Measurements from ENCODE around the gene ENTPD7. TPM values are rescaled to one million over a fixed set of nuclear protein-coding genes. Genes with fewer than 3 reads are reported as not detected.
A peak's percentile ranks its signal among the peaks of the same experiment; 100 is the strongest.
"Not testable (repeated sequence)": the region's sequence is repeated elsewhere in the genome, so short reads cannot be mapped to it uniquely, and the experiment has no call there.

ENTPD7 gene
- total RNA-seq, 4 donors from 2014 or later = 11.6 to 76.0 (median 35.2) TPM

DNA sequence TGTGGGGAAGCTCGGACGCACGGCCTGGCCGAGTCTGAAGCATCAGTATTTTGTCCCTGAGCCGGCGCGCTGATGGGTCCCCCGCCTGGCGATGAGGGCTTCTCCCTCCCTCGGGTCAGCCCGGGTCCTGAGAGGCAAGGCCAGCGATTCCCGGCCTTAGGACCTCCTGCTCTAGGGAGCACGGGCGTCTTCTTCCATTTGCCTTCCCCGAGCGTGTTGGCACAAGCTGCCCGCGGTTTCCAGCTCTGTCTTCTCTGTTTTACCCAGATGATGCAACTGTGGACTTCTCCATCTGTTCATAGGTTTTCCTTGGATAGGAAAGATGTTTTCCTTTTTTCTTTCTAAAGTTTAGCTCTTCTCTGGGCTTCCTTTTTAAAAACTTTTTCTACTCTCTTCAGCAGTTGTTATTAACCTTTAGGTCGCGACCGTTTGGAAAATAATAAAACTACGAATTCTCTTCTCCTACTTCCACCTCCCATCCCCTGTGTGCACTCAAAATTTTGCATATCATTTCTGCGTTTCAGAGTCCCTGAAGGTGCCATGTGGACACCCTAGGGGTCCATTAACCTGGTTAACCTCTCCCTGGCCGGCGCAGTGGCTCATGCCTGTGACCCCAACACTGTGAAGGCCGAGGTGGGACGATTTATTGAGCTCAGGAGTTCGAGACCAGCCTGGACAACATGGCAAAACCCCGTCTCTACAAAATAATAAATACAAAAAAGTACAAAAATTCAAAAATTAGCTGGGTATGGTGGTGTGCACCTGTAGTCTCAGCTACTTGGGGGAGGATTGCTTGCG is 37.7 kb upstream of the ENTPD7 start:
- peak overlapping the region; percentile 93 to 98 (median 96) for H3K27ac ChIP-seq
- peak overlapping the region; percentile 56 to 89 (median 88) for H3K4me3 ChIP-seq
- no peaks in the 10 kb centered on the region for H3K27me3 ChIP-seq
- H3K4me1 ChIP-seq = peaks cover 0 to 29% (median 10%) of the 10 kb centered on the region in 4 donors
- H3K36me3 ChIP-seq = no peaks in the 10 kb centered on the region
- H3K9me3 ChIP-seq = no peaks in the 10 kb centered on the region
- no peak for DNase-seq
- TF ChIP-seq, protein P1, sequence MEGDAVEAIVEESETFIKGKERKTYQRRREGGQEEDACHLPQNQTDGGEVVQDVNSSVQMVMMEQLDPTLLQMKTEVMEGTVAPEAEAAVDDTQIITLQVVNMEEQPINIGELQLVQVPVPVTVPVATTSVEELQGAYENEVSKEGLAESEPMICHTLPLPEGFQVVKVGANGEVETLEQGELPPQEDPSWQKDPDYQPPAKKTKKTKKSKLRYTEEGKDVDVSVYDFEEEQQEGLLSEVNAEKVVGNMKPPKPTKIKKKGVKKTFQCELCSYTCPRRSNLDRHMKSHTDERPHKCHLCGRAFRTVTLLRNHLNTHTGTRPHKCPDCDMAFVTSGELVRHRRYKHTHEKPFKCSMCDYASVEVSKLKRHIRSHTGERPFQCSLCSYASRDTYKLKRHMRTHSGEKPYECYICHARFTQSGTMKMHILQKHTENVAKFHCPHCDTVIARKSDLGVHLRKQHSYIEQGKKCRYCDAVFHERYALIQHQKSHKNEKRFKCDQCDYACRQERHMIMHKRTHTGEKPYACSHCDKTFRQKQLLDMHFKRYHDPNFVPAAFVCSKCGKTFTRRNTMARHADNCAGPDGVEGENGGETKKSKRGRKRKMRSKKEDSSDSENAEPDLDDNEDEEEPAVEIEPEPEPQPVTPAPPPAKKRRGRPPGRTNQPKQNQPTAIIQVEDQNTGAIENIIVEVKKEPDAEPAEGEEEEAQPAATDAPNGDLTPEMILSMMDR (IDR thresholded peaks at IDR 0.05) = no peak
- TF ChIP-seq POLR2A (IDR thresholded peaks at IDR 0.05) = peak; percentile 66 to 86

DNA sequence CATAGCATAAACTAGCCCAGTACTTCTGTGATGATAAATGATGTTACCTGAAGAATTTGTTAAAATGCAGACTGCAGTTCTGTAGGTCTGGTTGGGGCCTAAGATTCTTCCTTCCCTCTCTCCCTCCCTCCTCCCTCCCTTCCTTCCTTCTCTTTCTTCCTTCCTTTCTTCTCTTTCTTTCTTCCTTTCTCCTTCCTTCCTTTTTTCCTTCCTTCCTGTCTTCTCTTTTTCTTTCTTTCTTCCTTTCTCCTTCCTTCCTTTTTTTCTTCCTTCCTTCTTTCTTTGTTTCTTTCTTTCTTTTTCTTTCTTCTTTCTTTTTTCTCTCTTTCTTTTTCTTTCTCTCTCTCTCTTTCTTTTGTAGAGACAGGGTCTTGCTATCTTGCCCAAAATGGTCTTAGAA is 35.4 kb upstream of the ENTPD7 start:
- H3K4me1 ChIP-seq = peaks cover 0 to 8% (median 2%) of the 10 kb centered on the region in 4 donors
- no peaks in the 10 kb centered on the region for H3K36me3 ChIP-seq
- DNase-seq = no peak
- H3K27ac ChIP-seq = no peak overlapping the region
- H3K27me3 ChIP-seq = no peaks in the 10 kb centered on the region
- H3K4me3 ChIP-seq = no peak overlapping the region
- TF ChIP-seq, protein P1 (IDR thresholded peaks at IDR 0.05) = no peak
- no peak for TF ChIP-seq POLR2A (IDR thresholded peaks at IDR 0.05)
- H3K9me3 ChIP-seq = no peaks in the 10 kb centered on the region

DNA sequence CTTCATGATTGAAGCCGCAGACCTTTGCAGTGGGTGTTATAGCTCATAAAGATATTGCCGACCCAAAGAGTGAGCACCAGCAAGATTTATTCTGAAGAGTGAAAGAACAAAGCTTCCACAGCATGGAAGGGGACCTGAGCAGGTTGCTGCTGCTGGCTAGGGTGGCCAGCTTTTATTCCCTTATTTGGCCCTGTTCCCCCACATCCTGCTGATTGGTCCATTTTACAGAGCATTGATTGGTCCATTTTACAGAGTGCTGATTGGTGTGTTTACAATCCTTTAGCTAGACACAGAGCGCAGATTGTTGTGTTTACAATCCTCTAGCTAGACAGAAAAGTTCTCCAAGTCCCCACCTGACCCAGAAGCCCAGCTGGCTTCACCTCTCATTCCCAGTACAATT is 34.2 kb upstream of the ENTPD7 start:
- not testable (repeated sequence) for DNase-seq

DNA sequence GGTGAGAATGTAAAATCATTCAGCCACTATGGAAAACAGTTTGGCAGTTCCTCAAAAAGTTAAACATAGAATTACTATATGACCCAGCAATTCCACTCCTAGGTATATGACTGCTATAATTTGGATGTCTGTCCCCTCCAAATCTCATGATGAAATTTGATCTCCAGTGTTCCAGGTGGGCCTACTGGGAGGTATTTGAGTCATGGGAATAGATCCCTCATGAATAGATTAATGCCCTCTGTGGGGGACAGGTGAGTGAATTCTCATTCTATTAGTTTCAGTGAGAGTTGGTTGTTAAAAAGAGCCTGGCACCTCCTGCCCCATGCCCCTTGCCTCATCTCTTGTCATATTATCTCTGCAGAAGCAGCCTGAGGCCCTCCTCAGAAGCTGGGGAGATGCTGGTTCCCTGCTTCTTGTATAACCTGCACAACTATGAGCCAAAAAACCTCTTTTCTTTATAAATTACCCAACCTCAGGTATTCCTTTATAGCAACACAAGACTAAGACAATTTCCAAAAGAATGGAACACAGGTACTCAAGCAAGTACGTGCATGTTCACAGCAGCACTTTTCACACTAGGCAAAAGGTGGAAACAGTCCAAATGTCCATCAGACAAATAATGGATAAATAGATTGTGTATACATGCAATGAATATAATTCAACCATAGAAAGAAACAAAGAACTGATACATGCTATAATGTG is 30.2 kb upstream of the ENTPD7 start:
- Histone ChIP-seq H3K4me1 (no peaks in the 10 kb centered on the region), H3K9me3 (no peaks in the 10 kb centered on the region), H3K4me3 (no peak overlapping the region), H3K36me3 (no peaks in the 10 kb centered on the region), H3K27ac (no peak overlapping the region), H3K27me3 (no peaks in the 10 kb centered on the region)
- DNase-seq = no peak
- TF ChIP-seq, protein P1 (IDR thresholded peaks at IDR 0.05) = no peak
- TF ChIP-seq POLR2A (IDR thresholded peaks at IDR 0.05) = no peak

More for the DNA sequence above, 34.2 kb upstream of the ENTPD7 start:
- not testable (repeated sequence) for H3K27me3 ChIP-seq, H3K9me3 ChIP-seq, H3K36me3 ChIP-seq, H3K4me3 ChIP-seq, H3K4me1 ChIP-seq, H3K27ac ChIP-seq

DNA sequence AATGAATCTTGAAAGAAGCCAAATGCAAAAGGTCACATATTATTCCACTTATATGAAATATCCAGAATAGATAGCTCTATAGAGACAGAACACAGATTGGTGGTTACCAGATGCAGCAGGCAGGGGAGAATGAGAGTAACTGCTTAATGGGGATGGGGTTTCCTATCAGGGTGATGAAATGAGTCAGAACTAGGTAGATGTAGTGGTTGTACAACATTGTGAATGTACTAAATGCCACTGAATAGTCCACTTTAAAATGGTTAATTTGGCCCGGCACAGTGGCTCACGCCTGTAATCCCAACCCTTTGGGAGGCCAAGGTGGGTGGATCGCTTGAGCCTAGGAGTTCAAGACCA is 29.7 kb upstream of the ENTPD7 start:
- no peaks in the 10 kb centered on the region for H3K36me3 ChIP-seq
- DNase-seq = no peak
- no peak overlapping the region for H3K4me3 ChIP-seq
- H3K9me3 ChIP-seq = no peaks in the 10 kb centered on the region
- no peaks in the 10 kb centered on the region for H3K27me3 ChIP-seq
- TF ChIP-seq POLR2A (IDR thresholded peaks at IDR 0.05) = no peak
- TF ChIP-seq, protein P1 (IDR thresholded peaks at IDR 0.05) = no peak
- H3K4me1 ChIP-seq = no peaks in the 10 kb centered on the region
- H3K27ac ChIP-seq = no peak overlapping the region

DNA sequence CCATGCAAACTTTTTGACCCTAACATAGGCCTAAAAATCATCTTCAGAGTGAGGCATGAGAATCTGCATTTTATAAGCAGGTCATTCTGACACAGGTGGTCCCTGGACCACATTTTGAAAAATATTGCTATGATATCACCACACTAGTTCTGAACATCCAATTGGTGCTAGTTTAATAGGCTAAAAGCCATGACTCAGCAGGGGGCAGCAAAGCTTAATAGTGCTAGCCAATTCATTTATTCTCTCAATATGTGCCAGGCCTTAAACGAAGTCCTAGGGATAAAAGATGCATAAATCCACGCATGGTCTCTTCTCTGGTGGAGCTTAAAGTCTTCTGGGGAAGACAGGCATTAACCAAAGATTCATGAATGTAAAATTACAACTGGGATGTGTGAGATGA is 28.9 kb upstream of the ENTPD7 start:
- Histone ChIP-seq H3K27me3 (no peaks in the 10 kb centered on the region), H3K9me3 (no peaks in the 10 kb centered on the region), H3K36me3 (no peaks in the 10 kb centered on the region), H3K4me3 (no peak overlapping the region), H3K4me1 (no peaks in the 10 kb centered on the region), H3K27ac (no peak overlapping the region)
- TF ChIP-seq, protein P1 (IDR thresholded peaks at IDR 0.05) = peak in 4 of 6 experiments; percentile 16 to 74 (median 64)
- no peak for TF ChIP-seq POLR2A (IDR thresholded peaks at IDR 0.05)
- peak in 1 of 3 donors; percentile 72 for DNase-seq
